ENCODE results near the gene EPS8L2. TPM values are rescaled to one million over a fixed set of nuclear protein-coding genes. Genes with fewer than 3 reads are reported as not detected.

The EPS8L2 gene
- total RNA-seq, 2 donors from 2014 or later = 126 to 153 TPM

DNA sequence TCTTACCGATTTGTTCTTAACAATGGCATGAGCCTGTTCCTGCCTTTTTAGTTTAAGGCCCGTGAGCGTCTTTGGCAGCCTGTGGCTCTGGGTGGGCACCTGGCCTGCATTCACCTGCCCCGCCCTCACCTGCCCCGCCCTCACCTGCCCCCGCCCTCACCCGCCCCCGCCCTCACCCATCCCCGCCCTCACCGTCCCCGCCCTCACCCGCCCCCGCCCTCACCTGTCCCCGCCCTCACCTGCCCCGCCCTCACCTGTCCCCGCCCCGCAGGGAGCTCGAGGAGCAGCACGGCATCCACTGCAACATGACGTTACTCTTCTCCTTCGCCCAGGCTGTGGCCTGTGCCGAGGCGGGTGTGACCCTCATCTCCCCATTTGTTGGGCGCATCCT, 57.0 kb downstream of the EPS8L2 start:
- ATAC-seq (peak; percentile 70), DNase-seq (peak in 2 of 4 donors; percentile 52 to 64)
- TF ChIP-seq, protein P1, sequence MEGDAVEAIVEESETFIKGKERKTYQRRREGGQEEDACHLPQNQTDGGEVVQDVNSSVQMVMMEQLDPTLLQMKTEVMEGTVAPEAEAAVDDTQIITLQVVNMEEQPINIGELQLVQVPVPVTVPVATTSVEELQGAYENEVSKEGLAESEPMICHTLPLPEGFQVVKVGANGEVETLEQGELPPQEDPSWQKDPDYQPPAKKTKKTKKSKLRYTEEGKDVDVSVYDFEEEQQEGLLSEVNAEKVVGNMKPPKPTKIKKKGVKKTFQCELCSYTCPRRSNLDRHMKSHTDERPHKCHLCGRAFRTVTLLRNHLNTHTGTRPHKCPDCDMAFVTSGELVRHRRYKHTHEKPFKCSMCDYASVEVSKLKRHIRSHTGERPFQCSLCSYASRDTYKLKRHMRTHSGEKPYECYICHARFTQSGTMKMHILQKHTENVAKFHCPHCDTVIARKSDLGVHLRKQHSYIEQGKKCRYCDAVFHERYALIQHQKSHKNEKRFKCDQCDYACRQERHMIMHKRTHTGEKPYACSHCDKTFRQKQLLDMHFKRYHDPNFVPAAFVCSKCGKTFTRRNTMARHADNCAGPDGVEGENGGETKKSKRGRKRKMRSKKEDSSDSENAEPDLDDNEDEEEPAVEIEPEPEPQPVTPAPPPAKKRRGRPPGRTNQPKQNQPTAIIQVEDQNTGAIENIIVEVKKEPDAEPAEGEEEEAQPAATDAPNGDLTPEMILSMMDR (IDR thresholded peaks at IDR 0.05) = no peak
- no peak for TF ChIP-seq POLR2A (IDR thresholded peaks at IDR 0.05)
- Histone ChIP-seq H3K9me3 (no peaks in the 10 kb centered on the region), H3K4me1 (peaks cover 7% of the 10 kb centered on the region), H3K4me3 (no peak overlapping the region), H3K27me3 (no peaks in the 10 kb centered on the region), H3K36me3 (replicated peaks in 1 of 2; ENCODE audit: insufficient read depth in 1 of 2, low read depth in 2 of 2) (peaks cover 0 to 27% of the 10 kb centered on the region in 2 donors), H3K27ac (peak overlapping the region in 1 of 4 donors; percentile 56)
- 53 to 63% methylated on average over 6 to 20 of the region's 24 CpGs for WGBS, 2 donors
- intact Hi-C loops (cut with DNase I) = no loop called here

DNA sequence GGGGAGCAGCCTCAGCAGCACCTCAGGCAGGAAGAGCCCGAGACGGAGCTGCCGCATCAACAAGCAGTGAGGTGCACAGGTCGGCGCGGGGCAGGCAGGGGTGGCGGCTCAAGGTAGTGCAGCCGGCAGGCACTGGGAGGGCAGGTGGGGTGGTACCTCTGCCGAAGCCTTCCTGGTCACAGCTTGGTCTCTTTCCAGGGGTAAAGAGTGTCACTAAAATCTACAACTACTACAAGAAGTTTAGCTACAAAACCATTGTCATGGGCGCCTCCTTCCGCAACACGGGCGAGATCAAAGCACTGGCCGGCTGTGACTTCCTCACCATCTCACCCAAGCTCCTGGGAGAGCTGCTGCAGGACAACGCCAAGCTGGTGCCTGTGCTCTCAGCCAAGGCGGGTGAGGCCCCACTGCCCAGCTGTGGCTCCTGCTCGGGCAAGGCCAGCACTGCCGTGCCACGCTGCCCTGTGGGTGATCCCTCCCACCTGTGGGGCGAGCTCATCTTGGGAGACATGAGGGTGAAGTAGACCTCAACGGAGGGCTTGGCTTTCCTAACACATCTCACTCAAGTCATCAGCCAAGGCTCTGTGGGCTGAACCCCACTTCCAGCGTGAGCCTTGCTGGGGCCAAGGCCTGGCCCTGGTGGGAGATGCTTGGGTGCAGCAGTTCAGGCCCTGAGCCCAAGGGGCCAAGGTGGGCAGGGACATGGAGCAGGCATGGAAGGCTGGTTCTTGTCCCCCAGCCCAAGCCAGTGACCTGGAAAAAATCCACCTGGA, 57.7 kb downstream of the EPS8L2 start:
- intact Hi-C loops (cut with DNase I) = no loop called here
- Histone ChIP-seq H3K4me1 (peaks cover 7% of the 10 kb centered on the region), H3K36me3 (replicated peaks in 1 of 2; ENCODE audit: insufficient read depth in 1 of 2, low read depth in 2 of 2) (peaks cover 0 to 27% of the 10 kb centered on the region in 2 donors), H3K9me3 (no peaks in the 10 kb centered on the region), H3K4me3 (no peak overlapping the region), H3K27me3 (no peaks in the 10 kb centered on the region), H3K27ac (peak overlapping the region in 1 of 4 donors; percentile 56)
- ATAC-seq (no peak), DNase-seq (no peak)
- no peak for TF ChIP-seq POLR2A (IDR thresholded peaks at IDR 0.05)
- TF ChIP-seq, protein P1 (IDR thresholded peaks at IDR 0.05) = no peak
- WGBS, 2 donors = 87 to 89% methylated on average over 5 to 20 of the region's 22 CpGs

DNA sequence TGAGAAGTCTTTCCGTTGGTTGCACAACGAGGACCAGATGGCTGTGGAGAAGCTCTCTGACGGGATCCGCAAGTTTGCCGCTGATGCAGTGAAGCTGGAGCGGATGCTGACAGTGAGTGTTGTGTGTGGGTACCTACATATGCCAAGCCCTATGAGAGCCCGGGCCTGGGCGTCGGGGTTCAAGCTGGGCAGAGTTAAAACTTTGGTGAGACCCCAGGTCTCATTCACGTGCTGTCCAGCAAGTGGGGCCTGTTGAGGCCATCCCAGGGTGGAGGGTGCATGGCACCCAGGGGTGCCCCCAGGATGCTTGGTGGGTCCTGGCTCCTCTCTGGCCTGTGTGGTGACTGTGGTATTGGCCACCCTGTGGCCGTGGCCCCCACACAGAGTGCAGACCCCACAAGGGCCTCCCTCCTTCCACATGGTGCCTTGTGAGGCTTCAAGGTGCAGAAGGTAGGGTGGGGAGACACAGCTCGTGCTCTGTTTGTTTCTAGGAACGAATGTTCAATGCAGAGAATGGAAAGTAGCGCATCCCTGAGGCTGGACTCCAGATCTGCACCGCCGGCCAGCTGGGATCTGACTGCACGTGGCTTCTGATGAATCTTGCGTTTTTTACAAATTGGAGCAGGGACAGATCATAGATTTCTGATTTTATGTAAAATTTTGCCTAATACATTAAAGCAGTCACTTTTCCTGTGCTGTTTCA, 58.4 kb downstream of the EPS8L2 start:
- Histone ChIP-seq H3K36me3 (replicated peaks in 1 of 2; ENCODE audit: insufficient read depth in 1 of 2, low read depth in 2 of 2) (peaks cover 0 to 22% of the 10 kb centered on the region in 2 donors), H3K27ac (no peak overlapping the region), H3K27me3 (no peaks in the 10 kb centered on the region), H3K4me1 (peaks cover 7% of the 10 kb centered on the region), H3K9me3 (no peaks in the 10 kb centered on the region), H3K4me3 (no peak overlapping the region)
- ATAC-seq = no peak
- DNase-seq = no peak
- TF ChIP-seq, protein P1 (IDR thresholded peaks at IDR 0.05) = no peak
- TF ChIP-seq POLR2A (IDR thresholded peaks at IDR 0.05) = no peak
- intact Hi-C loops (cut with DNase I) = no loop called here
- 85 to 86% methylated on average over 11 to 18 of the region's 18 CpGs for WGBS, 2 donors

DNA sequence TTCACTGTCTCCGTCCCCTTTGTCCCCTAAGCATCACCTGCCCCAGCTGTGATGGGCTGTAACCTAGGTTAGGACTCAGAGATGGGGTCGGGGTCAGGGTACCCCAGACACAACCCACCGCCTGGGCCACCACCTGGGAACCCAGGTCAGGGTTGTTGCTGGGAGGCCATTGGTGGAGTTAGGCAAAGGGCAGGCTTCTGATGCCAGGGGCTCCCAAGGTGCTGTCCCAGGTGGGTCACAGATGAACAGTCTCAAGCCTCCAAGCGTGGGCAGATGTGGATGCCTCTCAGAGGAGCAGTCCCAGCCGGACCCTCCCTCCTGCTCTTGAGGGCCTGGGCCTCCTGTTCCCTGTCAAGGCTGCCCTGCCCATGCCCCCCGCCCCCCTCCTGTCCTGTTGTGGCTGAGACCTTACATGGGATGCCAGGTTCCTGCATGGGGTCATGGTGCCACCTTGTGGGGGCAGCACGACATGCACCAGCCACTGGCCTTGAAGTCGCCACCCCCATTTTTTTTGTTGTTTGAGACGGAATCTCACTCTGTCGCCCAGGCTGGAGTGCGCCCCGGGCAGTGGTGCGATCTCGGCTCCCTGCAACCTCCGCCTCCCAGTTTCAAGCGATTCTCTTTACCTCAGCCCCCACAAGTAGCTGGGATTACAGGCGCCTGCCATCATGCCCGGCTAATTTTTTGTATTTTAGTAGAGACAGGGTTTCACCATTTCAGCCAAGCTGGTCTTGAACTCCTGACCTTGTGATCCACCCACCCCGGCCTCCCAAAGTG, 59.2 kb downstream of the EPS8L2 start:
- ATAC-seq (peak; percentile 52), DNase-seq (peak; percentile 66 to 75 (median 68))
- Histone ChIP-seq H3K9me3 (no peaks in the 10 kb centered on the region), H3K4me3 (no peak overlapping the region), H3K36me3 (replicated peaks in 1 of 2; ENCODE audit: insufficient read depth in 1 of 2, low read depth in 2 of 2) (peaks cover 0 to 16% of the 10 kb centered on the region in 2 donors), H3K27me3 (no peaks in the 10 kb centered on the region), H3K27ac (no peak overlapping the region), H3K4me1 (peaks cover 7% of the 10 kb centered on the region)
- WGBS, 2 donors = 69 to 70% methylated on average over 18 to 19 of the region's 19 CpGs
- TF ChIP-seq, protein P1 (IDR thresholded peaks at IDR 0.05) = peak; percentile 37 to 79 (median 69)
- no peak for TF ChIP-seq POLR2A (IDR thresholded peaks at IDR 0.05)
- intact Hi-C loops (cut with DNase I) = no loop called here

All from body of pancreas (tissue), 4 donors.